Hepatocyte (in vitro differentiated cells): ENCODE data around the gene GRM8.

Experiments used
- EZH2phosphoT487 ChIP-seq: fragments of 200-600 bp; sonication (generic); IDR thresholded peaks from one replicate; pipeline ENCODE4 v1.6.1; 2018; ENCODE audit warnings: antibody characterized with exemption, mild to moderate bottlenecking, low read depth, moderate library complexity; ENCODE audit not compliant: unreplicated experiment, severe bottlenecking
- TF ChIP-seq, protein P1 (sequence below): fragments of 200-600 bp; sonication (generic); IDR thresholded peaks from 2 replicates; pipeline ENCODE4 v1.5.1; 2016; ENCODE audit warnings: antibody characterized with exemption, mild to moderate bottlenecking; ENCODE audit not compliant: poor library complexity

- TF ChIP-seq EZH2phosphoT487 = no peak
- TF ChIP-seq, protein P1, sequence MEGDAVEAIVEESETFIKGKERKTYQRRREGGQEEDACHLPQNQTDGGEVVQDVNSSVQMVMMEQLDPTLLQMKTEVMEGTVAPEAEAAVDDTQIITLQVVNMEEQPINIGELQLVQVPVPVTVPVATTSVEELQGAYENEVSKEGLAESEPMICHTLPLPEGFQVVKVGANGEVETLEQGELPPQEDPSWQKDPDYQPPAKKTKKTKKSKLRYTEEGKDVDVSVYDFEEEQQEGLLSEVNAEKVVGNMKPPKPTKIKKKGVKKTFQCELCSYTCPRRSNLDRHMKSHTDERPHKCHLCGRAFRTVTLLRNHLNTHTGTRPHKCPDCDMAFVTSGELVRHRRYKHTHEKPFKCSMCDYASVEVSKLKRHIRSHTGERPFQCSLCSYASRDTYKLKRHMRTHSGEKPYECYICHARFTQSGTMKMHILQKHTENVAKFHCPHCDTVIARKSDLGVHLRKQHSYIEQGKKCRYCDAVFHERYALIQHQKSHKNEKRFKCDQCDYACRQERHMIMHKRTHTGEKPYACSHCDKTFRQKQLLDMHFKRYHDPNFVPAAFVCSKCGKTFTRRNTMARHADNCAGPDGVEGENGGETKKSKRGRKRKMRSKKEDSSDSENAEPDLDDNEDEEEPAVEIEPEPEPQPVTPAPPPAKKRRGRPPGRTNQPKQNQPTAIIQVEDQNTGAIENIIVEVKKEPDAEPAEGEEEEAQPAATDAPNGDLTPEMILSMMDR = no peak
These were observed 681.9 kb downstream of the GRM8 start for GRCh38 chr7:126570845-126571244.
